IMR-90 (cell line): ENCODE results near the gene GRID1. TPM values are rescaled to one million over a fixed set of nuclear protein-coding genes. Genes with fewer than 3 reads are reported as not detected.

Source experiments
- ATAC-seq: fragments of 200-7000 bp; cut with Tn5 transposase; 2 replicates; pipeline ENCODE4 v1.9.1; 2020; ENCODE audit warnings: low read depth, mild to moderate bottlenecking, moderate library complexity
- BruUV-seq: library from RNA; stranded (reverse); fragments of 400-500 nt; replicated peaks from 2 replicates; lab custom pipeline; 2021; lab: Mats Ljungman, UMichigan
- CTCF ChIA-PET: fragments of 300-600 bp; formaldehyde crosslinking; extraction: SDS; loops from one replicate; lab custom pipeline; 2021; ENCODE audit warnings: antibody characterized with exemption; lab: Yijun Ruan, JAX
- POLR2A ChIA-PET: fragments of 300-600 bp; sonication (Branson Sonifier 250); formaldehyde crosslinking; loops from one replicate; lab custom pipeline; 2022; ENCODE audit warnings: antibody characterized with exemption; ENCODE audit not compliant: unreplicated experiment; lab: Charles Lee
- DNase-seq: peaks from one replicate; pipeline ENCODE4 v3.0.0; 2013
- H2AFZ ChIP-seq: replicated peaks from 2 replicates; pipeline ENCODE3; 2013; ENCODE audit warnings: low read length, mild to moderate bottlenecking; ENCODE audit not compliant: poor library complexity
- H2AK5ac ChIP-seq: 2 replicates; pipeline ENCODE4 v1.6.1; 2013; ENCODE audit warnings: low read depth, low read length, inconsistent platforms
- H2AK9ac ChIP-seq: replicated peaks from 2 replicates; pipeline ENCODE3; 2013; ENCODE audit warnings: mild to moderate bottlenecking, low read depth, low read length, moderate library complexity; ENCODE audit not compliant: poor library complexity
- H2BK120ac ChIP-seq: 2 replicates; pipeline ENCODE4 v1.6.1; 2013; ENCODE audit warnings: low read depth, low read length, inconsistent platforms
- H2BK15ac ChIP-seq: 3 replicates; pipeline ENCODE4 v1.6.1; 2013; ENCODE audit warnings: low read depth, low read length, inconsistent platforms
- H2BK20ac ChIP-seq: 2 replicates; pipeline ENCODE4 v1.6.1; 2013; ENCODE audit warnings: low read depth, mild to moderate bottlenecking, inconsistent platforms, low read length, moderate library complexity
- H2BK5ac ChIP-seq: 2 replicates; pipeline ENCODE4 v1.6.1; 2013; ENCODE audit warnings: mild to moderate bottlenecking, low read depth, low read length, inconsistent platforms; ENCODE audit not compliant: poor library complexity, severe bottlenecking
- H3K14ac ChIP-seq: replicated peaks from 2 replicates; pipeline ENCODE4 v1.6.1; 2013; ENCODE audit warnings: low read depth, low read length, inconsistent platforms
- H3K18ac ChIP-seq: 2 replicates; pipeline ENCODE4 v1.6.1; 2013; ENCODE audit warnings: low read depth, low read length, control low read depth
- H3K23ac ChIP-seq: 2 replicates; pipeline ENCODE4 v1.6.1; 2013; ENCODE audit warnings: low read depth, low read length, inconsistent platforms
- H3K27ac ChIP-seq: 2 replicates; pipeline ENCODE4 v1.5.1; 2013; ENCODE audit warnings: mild to moderate bottlenecking, control low read depth, low read length; ENCODE audit not compliant: insufficient read depth
- H3K27me3 ChIP-seq: 2 replicates; pipeline ENCODE4 v1.6.1; 2013; ENCODE audit warnings: low read length; ENCODE audit not compliant: control insufficient read depth, insufficient read depth
- H3K36me3 ChIP-seq: 2 replicates; pipeline ENCODE4 v1.6.1; 2013; ENCODE audit warnings: low read length, mixed read lengths; ENCODE audit not compliant: control insufficient read depth, insufficient read depth
- H3K4ac ChIP-seq: 2 replicates; pipeline ENCODE4 v1.6.1; 2013; ENCODE audit warnings: low read depth, low read length, inconsistent platforms
- H3K4me1 ChIP-seq: 2 replicates; pipeline ENCODE4 v1.6.1; 2013; ENCODE audit warnings: low read length, mixed read lengths; ENCODE audit not compliant: control insufficient read depth, insufficient read depth
- H3K4me2 ChIP-seq: 2 replicates; pipeline ENCODE4 v1.6.1; 2013; ENCODE audit warnings: low read depth, mild to moderate bottlenecking, control low read depth, low read length, moderate library complexity
- H3K4me3 ChIP-seq: 2 replicates; pipeline ENCODE4 v1.5.1; 2013; ENCODE audit warnings: low read depth, mild to moderate bottlenecking, control low read depth, low read length, moderate library complexity; ENCODE audit not compliant: insufficient read depth
- H3K56ac ChIP-seq: 2 replicates; pipeline ENCODE4 v1.6.1; 2013; ENCODE audit warnings: low read length, inconsistent platforms; ENCODE audit not compliant: insufficient read depth; ENCODE audit errors: extremely low read depth
- H3K79me1 ChIP-seq, 2 experiments: 2 replicates each; pipeline ENCODE4 v1.6.1; 2013; ENCODE audit warnings: low read length in 2 of 2, inconsistent platforms in 1 of 2, low read depth in 1 of 2
- H3K9ac ChIP-seq: 2 replicates; pipeline ENCODE4 v1.6.1; 2013; ENCODE audit warnings: low read depth, low read length, control low read depth
- H3K9me1 ChIP-seq: 2 replicates; pipeline ENCODE4 v1.6.1; 2013; ENCODE audit warnings: low read length, inconsistent platforms; ENCODE audit not compliant: insufficient read depth
- H3K9me3 ChIP-seq: 2 replicates; pipeline ENCODE4 v1.6.1; 2013; ENCODE audit warnings: low read length; ENCODE audit not compliant: control insufficient read depth, insufficient read depth
- H4K20me1 ChIP-seq: 2 replicates; pipeline ENCODE4 v1.6.1; 2013; ENCODE audit warnings: low read length, inconsistent platforms; ENCODE audit not compliant: insufficient read depth
- H4K5ac ChIP-seq: 2 replicates; pipeline ENCODE4 v1.6.1; 2013; ENCODE audit warnings: mild to moderate bottlenecking, low read depth, low read length, control low read depth
- H4K8ac ChIP-seq, 2 experiments: 2 replicates each; pipeline ENCODE4 v1.6.1; 2013; ENCODE audit warnings: low read depth in 2 of 2, low read length in 2 of 2, control low read depth in 1 of 2, inconsistent platforms in 1 of 2
- H4K91ac ChIP-seq: 2 replicates; pipeline ENCODE4 v1.6.1; 2013; ENCODE audit warnings: low read depth, low read length, inconsistent platforms; ENCODE audit not compliant: insufficient read depth
- BHLHE40 ChIP-seq: fragments of 150-350 bp; IDR thresholded peaks from 2 replicates; pipeline ENCODE4 v1.6.1; 2016; ENCODE audit warnings: mild to moderate bottlenecking, low read depth, low read length
- CHD1 ChIP-seq: IDR thresholded peaks from 2 replicates; pipeline ENCODE4 v1.6.1; 2012; ENCODE audit warnings: low read depth, low read length, improper control_type of control experiment
- ELK1 ChIP-seq: fragments of 150-350 bp; IDR thresholded peaks from 2 replicates; pipeline ENCODE4 v1.6.1; 2016; ENCODE audit warnings: low read depth, mild to moderate bottlenecking, low read length, moderate library complexity, borderline replicate concordance
- FOS ChIP-seq: fragments of 150-350 bp; IDR thresholded peaks from 2 replicates; pipeline ENCODE4 v1.6.1; 2016; ENCODE audit warnings: low read depth, low read length
- MAFK ChIP-seq: IDR thresholded peaks from 2 replicates; pipeline ENCODE4 v1.6.1; 2012; ENCODE audit warnings: low read depth, low read length, improper control_type of control experiment
- MAZ ChIP-seq: IDR thresholded peaks from 2 replicates; pipeline ENCODE4 v1.6.1; 2012; ENCODE audit warnings: low read depth, mild to moderate bottlenecking, low read length, improper control_type of control experiment, moderate library complexity, borderline replicate concordance
- MXI1 ChIP-seq: IDR thresholded peaks from 2 replicates; pipeline ENCODE4 v1.6.1; 2012; ENCODE audit warnings: low read depth, mild to moderate bottlenecking, low read length, moderate library complexity, borderline replicate concordance
- NFE2L2 ChIP-seq: fragments of 150-350 bp; IDR thresholded peaks from 2 replicates; pipeline ENCODE4 v1.6.1; 2016; ENCODE audit warnings: low read depth, mild to moderate bottlenecking, low read length
- POLR2A ChIP-seq: IDR thresholded peaks from 2 replicates; pipeline ENCODE4 v1.6.1; 2012; ENCODE audit warnings: mild to moderate bottlenecking, low read depth, low read length
- RAD21 ChIP-seq: IDR thresholded peaks from 2 replicates; pipeline ENCODE4 v1.6.1; 2012; ENCODE audit warnings: low read length, improper control_type of control experiment
- RCOR1 ChIP-seq: IDR thresholded peaks from 2 replicates; pipeline ENCODE4 v1.6.1; 2012; ENCODE audit warnings: mild to moderate bottlenecking, low read length, improper control_type of control experiment; ENCODE audit not compliant: insufficient replicate concordance
- RFX5 ChIP-seq: IDR thresholded peaks from 2 replicates; pipeline ENCODE4 v1.8.0; 2012; ENCODE audit warnings: low read depth, mild to moderate bottlenecking, low read length, moderate library complexity
- SMC3 ChIP-seq: fragments of 150-350 bp; IDR thresholded peaks from 2 replicates; pipeline ENCODE4 v1.6.1; 2016; ENCODE audit warnings: low read depth, mild to moderate bottlenecking, antibody characterized with exemption, low read length, moderate library complexity
- whole genome bisulfite sequencing, 2 experiments: methylation state at CpG; one replicate each; pipeline versions ENCODE4 v1.1.5 to v1.1.7; 2013; ENCODE audit warnings: missing lambda C conversion rate in 2 of 2; ENCODE audit not compliant: insufficient read length in 1 of 2; ENCODE audit errors: extremely low coverage in 2 of 2; 5-methylcytosine and 5-hydroxymethylcytosine counted together
- dilution Hi-C: fragments of 300-500 bp; cut with HindIII; formaldehyde crosslinking; loops from one replicate; pipeline ENCODE4 v1.14.3; 2018; ENCODE audit warnings: low sequenced_read_pairs; ENCODE audit not compliant: unreplicated experiment
- in situ Hi-C: fragments of 300-500 bp; cut with MboI; formaldehyde crosslinking; loops from 3 replicates; pipeline ENCODE4 v1.14.3; 2019; ENCODE audit warnings: low sequenced_read_pairs, inconsistent platforms, mixed read lengths
- intact Hi-C: fragments of 100-400 bp; cut with micrococcal nuclease; formaldehyde crosslinking; loops from 2 replicates; pipeline ENCODE4 v1.10.0; 2022
- polyA plus RNA-seq, 3 experiments: library from polyadenylated mRNA; depleted of rRNA; stranded (reverse); fragments of >200 nt; gene quantifications; 2 replicates each; pipeline ENCODE4 v1.2.3, GENCODE V29; 2012; ENCODE audit warnings: low replicate concordance in 1 of 3
- total RNA-seq: library from RNA; depleted of rRNA; stranded (reverse); fragments of >200 nt; gene quantifications from 2 replicates; pipeline ENCODE4 v1.2.3, GENCODE V29; 2012

The GRID1 gene
- total and polyA plus RNA-seq, 2 of the 4 experiments (the other 2 are of a cell fraction): not detected

GRCh38 chr10:86346799-86347665 is 19.6 kb downstream of the GRID1 start:
- POLR2A ChIA-PET: no interaction called here

More at GRCh38 chr10:86346799-86347665, 19.6 kb downstream of the GRID1 start:
- H3K14ac ChIP-seq: no peak overlapping the region
- H3K27me3 ChIP-seq: peaks cover 24% of the 10 kb centered on the region
- H3K4me3 ChIP-seq: no peak overlapping the region
- no peak overlapping the region for H3K4me2 ChIP-seq
- ATAC-seq: no peak
- no peaks in the 10 kb centered on the region for H4K20me1 ChIP-seq
- H3K27ac ChIP-seq: no peak overlapping the region
- no TSS peak for BruUV-seq
- no peaks in the 10 kb centered on the region for H3K4me1 ChIP-seq
- no peaks in the 10 kb centered on the region for H3K9me3 ChIP-seq
- no peak overlapping the region for H2BK120ac ChIP-seq
- H2AK5ac ChIP-seq: no peak overlapping the region
- H3K36me3 ChIP-seq: no peaks in the 10 kb centered on the region
- H3K18ac ChIP-seq: no peak overlapping the region
- CTCF ChIA-PET: no interaction called here
- no peak overlapping the region for H2AK9ac ChIP-seq
- no peak overlapping the region for H3K56ac ChIP-seq
- H3K4ac ChIP-seq: no peak overlapping the region
- no peak overlapping the region for H4K8ac ChIP-seq
- WGBS, 2 experiments: 6% methylated on average over 2 of the region's 11 CpGs; no CpG with 5 or more reads in 1 of the 2 experiments
- no peak overlapping the region for H2BK20ac ChIP-seq
- H3K23ac ChIP-seq: no peak overlapping the region
- H3K9me1 ChIP-seq: no peaks in the 10 kb centered on the region
- no peak overlapping the region for H4K5ac ChIP-seq
- H2BK5ac ChIP-seq: no peak overlapping the region
- dilution Hi-C loops (no loop called here), intact Hi-C loops (no loop called here), in situ Hi-C loops (no loop called here)
- H2BK15ac ChIP-seq: no peak overlapping the region
- no peaks in the 10 kb centered on the region for H3K79me1 ChIP-seq
- no peak overlapping the region for H4K91ac ChIP-seq
- DNase-seq: no peak
- TF ChIP-seq ELK1: no peak
- no peak for TF ChIP-seq POLR2A
- TF ChIP-seq MAZ: no peak
- TF ChIP-seq CHD1: no peak
- TF ChIP-seq RAD21: no peak
- TF ChIP-seq FOS: no peak
- TF ChIP-seq NFE2L2: no peak
- TF ChIP-seq MAFK: no peak
- no peak for TF ChIP-seq MXI1
- no peak for TF ChIP-seq BHLHE40
- no peak for TF ChIP-seq RFX5
- no peak for TF ChIP-seq SMC3
- no peak for TF ChIP-seq RCOR1
- no peak overlapping the region for H3K9ac ChIP-seq
- peak overlapping the region; percentile 3 for H2AFZ ChIP-seq
